Stimulated activated CD4-positive, alpha-beta T cell treated with anti-CD3 and anti-CD28 coated beads, Interleukin-1b, Interleukin-23, amount 100 ng/mL, for 48 hours (primary cell): Measurements from ENCODE around the gene CX3CR1.
"Not testable (repeated sequence)": the region's sequence is repeated elsewhere in the genome, so short reads cannot be mapped to it uniquely, and the experiment has no call there.

Experiments
- DNase-seq: peaks from one replicate; pipeline ENCODE4 v3.0.0-alpha.2; 2020

Gene CX3CR1

GRCh38 chr3:39263576-39263975 lies 16.3 kb downstream of the CX3CR1 start:
- DNase-seq = no peak

- DNase-seq = no peak
Measured at GRCh38 chr3:39262846-39263245, 17.0 kb downstream of the CX3CR1 start.

- DNase-seq = no peak
Measured at GRCh38 chr3:39261726-39262125, 18.1 kb downstream of the CX3CR1 start.

GRCh38 chr3:39260957-39261356 lies 18.9 kb downstream of the CX3CR1 start:
- DNase-seq = peak; percentile 37

GRCh38 chr3:39260318-39260717 lies 19.5 kb downstream of the CX3CR1 start:
- DNase-seq = no peak

GRCh38 chr3:39255503-39256325 lies 24.1 kb downstream of the CX3CR1 start:
- DNase-seq = peak; percentile 25

GRCh38 chr3:39254806-39255449 lies 24.9 kb downstream of the CX3CR1 start:
- no peak for DNase-seq

- DNase-seq = no peak
Measured at GRCh38 chr3:39251576-39251975, 28.3 kb downstream of the CX3CR1 start.

- no peak for DNase-seq
Measured at GRCh38 chr3:39250116-39250747, 29.6 kb downstream of the CX3CR1 start.

GRCh38 chr3:39249453-39250115 lies 30.3 kb downstream of the CX3CR1 start:
- no peak for DNase-seq

GRCh38 chr3:39241561-39241960 lies 38.3 kb downstream of the CX3CR1 start:
- DNase-seq = no peak

- DNase-seq = no peak
Measured at GRCh38 chr3:39237027-39237426, 42.8 kb downstream of the CX3CR1 start.

GRCh38 chr3:39234651-39235050 lies 45.2 kb downstream of the CX3CR1 start:
- DNase-seq = no peak

- DNase-seq = no peak
Measured at GRCh38 chr3:39232859-39233258, 47.0 kb downstream of the CX3CR1 start.

- DNase-seq = no peak
Measured at GRCh38 chr3:39230453-39230852, 49.4 kb downstream of the CX3CR1 start.

GRCh38 chr3:39228496-39228895 lies 51.3 kb downstream of the CX3CR1 start:
- DNase-seq = no peak

GRCh38 chr3:39227596-39227995 lies 52.2 kb downstream of the CX3CR1 start:
- DNase-seq = not testable (repeated sequence)

- DNase-seq = no peak
Measured at GRCh38 chr3:39226106-39226741, 53.6 kb downstream of the CX3CR1 start.

- no peak for DNase-seq
Measured at GRCh38 chr3:39224288-39224687, 55.5 kb downstream of the CX3CR1 start.

- DNase-seq = no peak
Measured at GRCh38 chr3:39222939-39223338, 56.9 kb downstream of the CX3CR1 start.

GRCh38 chr3:39222462-39222861 lies 57.4 kb downstream of the CX3CR1 start:
- DNase-seq = no peak

GRCh38 chr3:39221141-39221530 lies 58.7 kb downstream of the CX3CR1 start:
- no peak for DNase-seq
